A204.1 (cell line): ENCODE measurements around the gene ARL16.

Experiments used
- FAIRE-seq: peaks from 2 replicates; lab custom pipeline; 2012; peaks lifted over from hg19 to GRCh38; lab: Jason Lieb, UNC

ARL16 gene

GRCh38 chr17:81695211-81695610, 11.6 kb upstream of the ARL16 start:
- no peak for FAIRE-seq

- FAIRE-seq, result no peak
Measured at GRCh38 chr17:81694810-81695209, 11.2 kb upstream of the ARL16 start.

GRCh38 chr17:81693509-81694210, 10.1 kb upstream of the ARL16 start:
- no peak for FAIRE-seq

- no peak for FAIRE-seq
Measured at GRCh38 chr17:81691608-81692007, 8.0 kb upstream of the ARL16 start.

- no peak for FAIRE-seq
Measured at GRCh38 chr17:81691196-81691595, 7.6 kb upstream of the ARL16 start.

GRCh38 chr17:81690549-81690948, 7.0 kb upstream of the ARL16 start:
- no peak for FAIRE-seq

GRCh38 chr17:81690066-81690465, 6.5 kb upstream of the ARL16 start:
- FAIRE-seq, result no peak

GRCh38 chr17:81688616-81689015, 5.0 kb upstream of the ARL16 start:
- FAIRE-seq, result no peak

- FAIRE-seq, result no peak
Measured at GRCh38 chr17:81687770-81688541, 4.4 kb upstream of the ARL16 start.

GRCh38 chr17:81686614-81687013, 3.0 kb upstream of the ARL16 start:
- FAIRE-seq, result no peak

GRCh38 chr17:81685108-81685507, 1.5 kb upstream of the ARL16 start:
- FAIRE-seq, result no peak

GRCh38 chr17:81684442-81684911, 880 bp upstream of the ARL16 start:
- no peak for FAIRE-seq

- no peak for FAIRE-seq
Measured at GRCh38 chr17:81683208-81683583, 401 bp downstream of the ARL16 start.

- FAIRE-seq, result no peak
Measured at GRCh38 chr17:81682565-81683207, 911 bp downstream of the ARL16 start.

GRCh38 chr17:81681672-81682071, 1.9 kb downstream of the ARL16 start:
- FAIRE-seq, result no peak

GRCh38 chr17:81680150-81680549, 3.4 kb downstream of the ARL16 start:
- no peak for FAIRE-seq

GRCh38 chr17:81676906-81677305, 6.7 kb downstream of the ARL16 start:
- no peak for FAIRE-seq

GRCh38 chr17:81675515-81676221, 7.9 kb downstream of the ARL16 start:
- peak; percentile 75 for FAIRE-seq

- no peak for FAIRE-seq
Measured at GRCh38 chr17:81673561-81674258, 9.9 kb downstream of the ARL16 start.

GRCh38 chr17:81672954-81673353, 10.6 kb downstream of the ARL16 start:
- no peak for FAIRE-seq

GRCh38 chr17:81672504-81672903, 11.1 kb downstream of the ARL16 start:
- no peak for FAIRE-seq

GRCh38 chr17:81667754-81668153, 15.8 kb downstream of the ARL16 start:
- FAIRE-seq, result no peak
